GM10266 (cell line): ENCODE results near the gene SLC6A20.

Source experiments
- DNase-seq: peaks from one replicate; pipeline ENCODE4 v3.0.0; 2012; ENCODE audit errors: extremely low spot score
- TF ChIP-seq, protein P1 (sequence below): IDR thresholded peaks from 2 replicates; pipeline ENCODE4 v1.5.1; 2012; ENCODE audit warnings: mild to moderate bottlenecking, low read depth; ENCODE audit not compliant: control insufficient read depth, insufficient read depth; ENCODE audit errors: missing control alignments

The SLC6A20 gene

DNA sequence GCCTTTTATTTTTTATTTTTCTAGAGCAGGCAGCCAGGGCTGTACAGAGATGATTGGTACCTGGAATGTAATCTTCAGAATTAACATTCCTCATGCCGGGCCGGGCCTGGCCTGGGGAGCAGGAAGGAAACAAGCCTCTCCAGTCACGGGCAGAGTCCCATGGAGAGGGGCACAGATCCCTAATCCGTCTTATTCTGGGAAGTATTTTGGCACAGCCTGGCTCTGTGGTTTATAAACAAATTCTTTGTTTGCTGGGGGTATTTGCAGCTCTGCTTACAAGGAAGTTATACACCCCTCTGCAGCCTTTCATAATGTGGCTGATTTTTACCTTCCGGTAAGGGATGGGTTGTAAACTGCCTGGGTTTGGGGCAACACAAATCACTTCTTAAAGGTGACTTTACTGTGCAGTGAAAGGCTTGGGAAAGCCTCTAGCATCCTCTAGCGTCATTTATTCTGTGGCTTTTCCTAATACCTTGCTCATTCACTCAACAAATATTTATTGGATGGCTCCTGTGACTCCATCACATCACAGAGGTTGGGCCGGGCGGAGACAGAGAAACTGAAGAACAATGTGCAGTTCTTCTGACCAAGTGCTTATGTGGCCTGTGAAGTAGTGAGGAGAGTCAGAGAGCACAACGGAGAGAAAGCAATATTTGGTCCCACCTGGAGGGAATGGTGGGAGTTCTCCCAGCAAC is 2.7 kb downstream of the SLC6A20 start:
- TF ChIP-seq, protein P1, sequence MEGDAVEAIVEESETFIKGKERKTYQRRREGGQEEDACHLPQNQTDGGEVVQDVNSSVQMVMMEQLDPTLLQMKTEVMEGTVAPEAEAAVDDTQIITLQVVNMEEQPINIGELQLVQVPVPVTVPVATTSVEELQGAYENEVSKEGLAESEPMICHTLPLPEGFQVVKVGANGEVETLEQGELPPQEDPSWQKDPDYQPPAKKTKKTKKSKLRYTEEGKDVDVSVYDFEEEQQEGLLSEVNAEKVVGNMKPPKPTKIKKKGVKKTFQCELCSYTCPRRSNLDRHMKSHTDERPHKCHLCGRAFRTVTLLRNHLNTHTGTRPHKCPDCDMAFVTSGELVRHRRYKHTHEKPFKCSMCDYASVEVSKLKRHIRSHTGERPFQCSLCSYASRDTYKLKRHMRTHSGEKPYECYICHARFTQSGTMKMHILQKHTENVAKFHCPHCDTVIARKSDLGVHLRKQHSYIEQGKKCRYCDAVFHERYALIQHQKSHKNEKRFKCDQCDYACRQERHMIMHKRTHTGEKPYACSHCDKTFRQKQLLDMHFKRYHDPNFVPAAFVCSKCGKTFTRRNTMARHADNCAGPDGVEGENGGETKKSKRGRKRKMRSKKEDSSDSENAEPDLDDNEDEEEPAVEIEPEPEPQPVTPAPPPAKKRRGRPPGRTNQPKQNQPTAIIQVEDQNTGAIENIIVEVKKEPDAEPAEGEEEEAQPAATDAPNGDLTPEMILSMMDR, result no peak
- DNase-seq, result no peak

DNA sequence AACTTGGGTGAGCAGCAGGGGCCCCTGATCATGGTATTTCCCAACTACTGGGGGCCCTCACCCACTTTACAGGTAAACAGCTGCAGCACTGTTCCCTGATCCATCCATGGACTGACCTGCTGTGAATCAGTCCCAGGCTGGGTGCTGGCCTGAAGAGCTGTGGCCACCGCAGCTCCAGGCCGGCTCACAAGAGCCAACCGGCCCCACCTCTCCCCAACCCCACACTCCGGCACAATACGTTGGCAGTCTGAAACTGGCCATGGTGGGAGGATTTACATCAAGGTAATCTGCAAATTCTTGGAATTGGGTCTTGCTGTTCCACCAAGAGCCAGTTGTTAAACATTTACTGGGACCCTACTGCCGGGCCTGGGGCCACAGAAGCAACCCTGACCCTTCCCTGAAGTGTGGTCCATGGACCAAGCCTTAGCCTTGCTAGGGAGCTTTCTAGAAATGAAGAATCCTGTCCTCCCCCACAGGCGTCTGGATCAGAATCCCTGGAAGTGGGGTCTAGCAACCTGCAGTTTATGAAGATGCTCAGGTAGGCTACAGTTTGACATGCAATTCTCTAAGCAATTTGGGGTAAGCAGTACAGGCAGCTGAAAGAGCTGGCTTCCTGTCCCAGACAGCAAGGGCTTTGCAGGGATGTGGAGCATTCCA is 3.7 kb downstream of the SLC6A20 start:
- no peak for DNase-seq
- TF ChIP-seq, protein P1, result no peak

DNA sequence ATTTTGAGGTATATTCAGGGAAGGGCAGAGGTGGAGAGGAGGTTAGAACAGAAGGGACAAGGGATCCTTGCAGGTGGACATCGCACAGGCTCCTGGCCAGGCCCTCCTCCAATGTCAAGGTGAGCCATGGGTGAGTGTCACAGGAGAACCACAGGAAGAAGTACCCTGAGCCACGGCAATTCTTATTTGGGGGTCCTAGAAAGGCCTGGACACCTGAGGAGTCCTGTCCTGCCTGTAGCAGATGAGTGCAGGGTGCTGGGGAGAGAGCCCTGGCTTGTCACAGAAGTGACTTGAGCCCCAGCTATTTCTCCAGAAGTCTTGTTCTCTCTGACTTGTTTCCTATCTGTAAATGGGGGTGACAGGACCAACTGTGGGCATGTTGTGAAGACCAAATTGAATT is 4.3 kb downstream of the SLC6A20 start:
- DNase-seq, result no peak
- TF ChIP-seq, protein P1, result no peak

DNA sequence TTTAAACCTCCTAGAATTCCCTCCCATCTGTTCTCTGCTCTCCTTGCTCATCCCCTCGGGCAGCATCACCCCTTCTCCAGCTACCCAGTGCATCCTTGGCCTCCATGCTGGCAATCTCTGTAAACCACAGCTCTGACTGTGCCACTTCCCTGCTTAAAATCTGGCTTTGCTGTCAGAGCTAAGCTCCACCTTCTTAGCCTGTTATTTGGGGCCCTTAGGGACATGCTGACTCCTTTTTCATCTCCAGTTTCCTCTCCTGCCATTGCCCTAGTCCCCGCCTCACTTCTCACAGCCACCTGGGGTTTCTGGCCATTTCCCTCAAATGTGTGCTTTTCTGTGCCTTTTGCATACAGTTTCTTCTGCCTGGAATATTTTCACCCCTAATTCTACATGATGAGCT is 5.7 kb downstream of the SLC6A20 start:
- TF ChIP-seq, protein P1, result no peak
- no peak for DNase-seq

DNA sequence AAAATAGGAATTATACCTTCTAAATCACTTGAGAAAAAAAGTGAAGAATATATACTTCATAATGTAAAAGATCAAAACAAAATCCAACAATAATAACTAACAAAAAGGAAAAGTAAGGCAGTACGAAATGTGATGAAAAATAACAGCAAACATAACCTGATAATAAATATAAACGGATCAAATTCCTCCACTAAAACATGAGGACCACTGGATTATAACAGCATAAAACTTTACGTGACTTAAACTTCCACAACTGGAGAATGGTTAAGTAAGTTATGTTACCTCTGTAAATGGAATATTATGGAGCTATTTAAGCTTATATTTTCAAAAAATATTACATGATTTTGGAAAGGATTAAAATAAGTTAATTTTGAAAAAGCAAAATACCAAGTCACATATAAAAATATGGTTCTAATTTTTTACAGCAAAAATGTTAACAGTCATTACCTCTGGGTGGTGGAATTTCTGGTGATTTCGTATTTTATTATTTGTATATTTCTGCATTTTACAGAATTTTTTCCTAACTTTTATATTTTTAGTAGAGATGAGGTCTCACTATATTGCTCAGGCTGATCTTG is 7.0 kb downstream of the SLC6A20 start:
- DNase-seq, result no peak
- TF ChIP-seq, protein P1, result no peak

DNA sequence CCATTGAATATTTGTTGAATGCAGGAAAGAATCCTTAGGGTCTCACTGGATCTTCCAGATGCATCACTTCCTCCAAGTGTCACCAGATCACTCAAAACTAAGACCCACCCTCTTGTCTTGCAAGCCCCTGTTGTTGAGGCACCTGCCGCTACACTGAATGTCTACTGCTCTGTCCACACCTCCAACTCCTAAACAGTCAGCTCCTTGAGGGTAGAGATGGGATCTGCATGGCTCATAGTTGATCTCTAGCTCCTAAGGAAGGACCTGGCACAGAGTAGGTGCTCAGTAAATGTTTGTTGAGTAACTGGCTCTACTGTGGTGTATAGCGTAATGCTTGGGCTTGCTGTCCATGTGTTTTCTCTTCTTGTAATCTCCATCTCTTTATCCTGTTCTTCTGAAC is 8.8 kb downstream of the SLC6A20 start:
- TF ChIP-seq, protein P1, result no peak
- no peak for DNase-seq
